GM21515 (cell line): ENCODE data around the gene EVI5.

Source experiments
- ATAC-seq: cut with Tn5 transposase; IDR thresholded peaks from one replicate; pipeline ENCODE4 v1.9.1; 2021; ENCODE audit not compliant: unreplicated experiment

The EVI5 gene

GRCh38 chr1:92784639-92785500, at the start of gene EVI5:
TSS of gene EVI5 (minus strand) at chr1:92785108. CDS start at chr1:92736546, 48,562 bp downstream.
- peak; percentile 94 for ATAC-seq

- ATAC-seq: no peak
Measured at GRCh38 chr1:92834617-92835016, 49.7 kb upstream of the EVI5 start.

GRCh38 chr1:92833840-92834239, 48.9 kb upstream of the EVI5 start:
- ATAC-seq: no peak

- ATAC-seq: peak; percentile 6
Measured at GRCh38 chr1:92832537-92833114, 47.7 kb upstream of the EVI5 start.

- ATAC-seq: peak; percentile 95
Measured at GRCh38 chr1:92831762-92832536, 47.0 kb upstream of the EVI5 start, which contains the start of gene RPL5. TSS of gene RPL5 (plus strand) at chr1:92832040. CDS start at chr1:92832115, 75 bp downstream.

- no peak for ATAC-seq
Measured at GRCh38 chr1:92831368-92831761, 46.5 kb upstream of the EVI5 start.

GRCh38 chr1:92826792-92827191, 41.9 kb upstream of the EVI5 start:
- ATAC-seq: no peak

GRCh38 chr1:92822879-92823278, 38.0 kb upstream of the EVI5 start:
- no peak for ATAC-seq

- no peak for ATAC-seq
Measured at GRCh38 chr1:92820551-92820950, 35.6 kb upstream of the EVI5 start.

- no peak for ATAC-seq
Measured at GRCh38 chr1:92820024-92820423, 35.1 kb upstream of the EVI5 start.

GRCh38 chr1:92817986-92818764, 33.3 kb upstream of the EVI5 start:
- no peak for ATAC-seq

GRCh38 chr1:92817137-92817697, 32.3 kb upstream of the EVI5 start:
- ATAC-seq: no peak

GRCh38 chr1:92816732-92817131, 31.8 kb upstream of the EVI5 start:
- ATAC-seq: no peak

GRCh38 chr1:92808381-92808780, 23.5 kb upstream of the EVI5 start:
- no peak for ATAC-seq

- no peak for ATAC-seq
Measured at GRCh38 chr1:92805216-92805615, 20.3 kb upstream of the EVI5 start.

GRCh38 chr1:92804721-92805201, 19.9 kb upstream of the EVI5 start:
- no peak for ATAC-seq

GRCh38 chr1:92803140-92803887, 18.4 kb upstream of the EVI5 start:
- no peak for ATAC-seq

GRCh38 chr1:92797961-92798360, 13.1 kb upstream of the EVI5 start:
- no peak for ATAC-seq

GRCh38 chr1:92797297-92797696, 12.4 kb upstream of the EVI5 start:
- no peak for ATAC-seq

GRCh38 chr1:92795166-92795565, 10.3 kb upstream of the EVI5 start:
- no peak for ATAC-seq
